SK-N-SH (cell line): Measurements from ENCODE around the gene SAP30. TPM values are rescaled to one million over a fixed set of nuclear protein-coding genes. Genes with fewer than 3 reads are reported as not detected.

ENCODE experiments used
- CTCF ChIA-PET: fragments of 300-600, 350-600 bp; formaldehyde crosslinking; extraction: SDS; loops from one replicate; lab custom pipeline; 2021; lab: Yijun Ruan, JAX
- POLR2A ChIA-PET: fragments of 350-600 bp; sonication (Branson Sonifier 250); formaldehyde crosslinking; extraction: SDS; loops from one replicate; lab custom pipeline; 2020; ENCODE audit warnings: antibody characterized with exemption, inconsistent platforms; lab: Yijun Ruan, JAX
- DNase-seq: peaks from one replicate; pipeline ENCODE4 v3.0.0; 2012
- H2AFZ ChIP-seq: fragments of 200-600 bp; sonication (generic); 2 replicates; pipeline ENCODE4 v1.8.1; 2016; ENCODE audit warnings: antibody characterized with exemption, mild to moderate bottlenecking, low read depth
- H3F3A ChIP-seq: fragments of 200-600 bp; sonication (generic); replicated peaks from 2 replicates; pipeline ENCODE3; 2016; ENCODE audit warnings: antibody characterized with exemption, mild to moderate bottlenecking; ENCODE audit not compliant: insufficient read depth
- H3K27ac ChIP-seq, 2 experiments: fragments of 200-500 bp in 1 of 2; fragments of 200-600 bp in 1 of 2; sonication (Bioruptor generic) in 1 of 2; sonication (generic), shearing (Covaris generic) in 1 of 2; 2 replicates each; pipeline versions ENCODE4 v1.5.1 to v1.6.1; 2014 to 2016; ENCODE audit warnings: low read depth in 2 of 2, inconsistent platforms in 1 of 2, low read length in 1 of 2, mild to moderate bottlenecking in 1 of 2, mixed read lengths in 1 of 2
- H3K27me3 ChIP-seq: fragments of 200-600 bp; sonication (generic), shearing (Covaris generic); 2 replicates; pipeline ENCODE4 v1.6.1; 2016; ENCODE audit warnings: mixed run types; ENCODE audit not compliant: insufficient read depth
- H3K36me3 ChIP-seq, 2 experiments: fragments of 200-500 bp in 1 of 2; fragments of 200-600 bp in 1 of 2; sonication (Bioruptor generic) in 1 of 2; sonication (generic) in 1 of 2; replicated peaks in 1 of 2; 2 replicates each; pipeline versions ENCODE3 to v1.5.1; 2014 to 2016; ENCODE audit warnings: low read length in 1 of 2, mild to moderate bottlenecking in 1 of 2; ENCODE audit not compliant: insufficient read depth in 2 of 2, control insufficient read depth in 1 of 2
- H3K4me1 ChIP-seq, 2 experiments: fragments of 200-500 bp in 1 of 2; fragments of 200-600 bp in 1 of 2; sonication (Bioruptor generic) in 1 of 2; sonication (generic), shearing (Covaris generic) in 1 of 2; 2 replicates each; pipeline versions ENCODE4 v1.5.1 to v1.6.1; 2014 to 2016; ENCODE audit warnings: low read depth in 1 of 2, low read length in 1 of 2, mixed run types in 1 of 2; ENCODE audit not compliant: insufficient read depth in 2 of 2, control insufficient read depth in 1 of 2
- H3K4me2 ChIP-seq: fragments of 200-600 bp; sonication (generic), shearing (Covaris generic); 2 replicates; pipeline ENCODE4 v1.6.1; 2017; ENCODE audit warnings: mixed run types
- H3K4me3 ChIP-seq, 2 experiments: fragments of 200-500 bp in 1 of 2; fragments of 200-600 bp in 1 of 2; sonication (Bioruptor generic) in 1 of 2; sonication (generic), shearing (Covaris generic) in 1 of 2; 2 replicates each; pipeline versions ENCODE4 v1.5.1 to v1.8.1; 2014 to 2016; ENCODE audit warnings: low read depth in 2 of 2, inconsistent platforms in 1 of 2, low read length in 1 of 2, mild to moderate bottlenecking in 1 of 2, mixed read lengths in 1 of 2, moderate library complexity in 1 of 2
- H3K79me2 ChIP-seq: fragments of 200-600 bp; sonication (generic); 2 replicates; pipeline ENCODE4 v1.8.1; 2017; ENCODE audit warnings: mild to moderate bottlenecking; ENCODE audit not compliant: insufficient read depth
- H3K9ac ChIP-seq: fragments of 200-600 bp; sonication (generic); 2 replicates; pipeline ENCODE4 v1.6.1; 2017; ENCODE audit warnings: mixed run types
- H3K9me2 ChIP-seq: fragments of 200-600 bp; sonication (generic); 2 replicates; pipeline ENCODE4 v1.6.1; 2017; ENCODE audit warnings: mixed run types
- H3K9me3 ChIP-seq: fragments of 200-600 bp; sonication (generic); 2 replicates; pipeline ENCODE4 v1.6.1; 2017; ENCODE audit warnings: mixed run types, mild to moderate bottlenecking, moderate library complexity
- H4K20me1 ChIP-seq: fragments of 200-600 bp; sonication (generic); 2 replicates; pipeline ENCODE4 v1.6.1; 2017; ENCODE audit warnings: mild to moderate bottlenecking, mixed run types; ENCODE audit not compliant: insufficient read depth
- GABPA ChIP-seq: IDR thresholded peaks from 2 replicates; pipeline ENCODE4 v1.4.0; 2012; ENCODE audit warnings: low read depth, mild to moderate bottlenecking
- GATA2 ChIP-seq: sonication (generic); formaldehyde crosslinking; IDR thresholded peaks from 2 replicates; pipeline ENCODE4 v1.5.0; 2020; ENCODE audit warnings: mild to moderate bottlenecking, missing genetic modification reagents
- IRF3 ChIP-seq: fragments of 150-350 bp; IDR thresholded peaks from 2 replicates; pipeline ENCODE4 v1.6.1; 2016; ENCODE audit warnings: mild to moderate bottlenecking, low read depth, low read length
- JUND ChIP-seq: IDR thresholded peaks from 2 replicates; pipeline ENCODE4 v1.4.0; 2012
- MAX ChIP-seq: IDR thresholded peaks from 2 replicates; pipeline ENCODE4 v1.4.0; 2012; ENCODE audit warnings: low read depth
- MEF2A ChIP-seq: IDR thresholded peaks from 2 replicates; pipeline ENCODE4 v1.4.0; 2012; ENCODE audit warnings: low read depth, borderline replicate concordance
- NFIC ChIP-seq: IDR thresholded peaks from 2 replicates; pipeline ENCODE4 v1.4.0; 2012; ENCODE audit warnings: borderline replicate concordance
- RCOR1 ChIP-seq: fragments of 150-350 bp; IDR thresholded peaks from 2 replicates; pipeline ENCODE4 v1.6.1; 2017; ENCODE audit warnings: antibody characterized with exemption, low read length
- SMC3 ChIP-seq: IDR thresholded peaks from 2 replicates; pipeline ENCODE4 v1.6.1; 2012; ENCODE audit warnings: low read depth, low read length, improper control_type of control experiment
- TCF12 ChIP-seq: IDR thresholded peaks from 2 replicates; pipeline ENCODE4 v1.4.0; 2012
- TEAD4 ChIP-seq: IDR thresholded peaks from 2 replicates; pipeline ENCODE4 v1.4.0; 2012; ENCODE audit warnings: mild to moderate bottlenecking, borderline replicate concordance; ENCODE audit not compliant: insufficient read depth
- USF2 ChIP-seq: fragments of 150-350 bp; IDR thresholded peaks from 2 replicates; pipeline ENCODE4 v1.6.1; 2017; ENCODE audit warnings: antibody characterized with exemption, low read length, low read depth, borderline replicate concordance
- ZBTB33 ChIP-seq: IDR thresholded peaks from 2 replicates; pipeline ENCODE4 v1.4.0; 2012; ENCODE audit warnings: low read depth, borderline replicate concordance
- WGBS: methylation state at CpG from one replicate; pipeline ENCODE4 v1.1.6; 2017; ENCODE audit warnings: low lambda C conversion rate; 5-methylcytosine and 5-hydroxymethylcytosine counted together
- polyA plus RNA-seq, 3 experiments: library from polyadenylated mRNA; depleted of rRNA; stranded (reverse); fragments of >200 nt; gene quantifications; 2 replicates each; pipeline ENCODE4 v1.2.3, GENCODE V29; 2012

Gene SAP30
- polyA plus RNA-seq, 1 of the 3 experiments (the other 2 are of a cell fraction) = 19.0 TPM

- no peak for TF ChIP-seq IRF3
Observed at GRCh38 chr4:173411106-173411693, 40.4 kb downstream of the SAP30 start (continued).

GRCh38 chr4:173413036-173413435 is 42.3 kb downstream of the SAP30 start:
- POLR2A ChIA-PET = interaction anchor here (1.1 kb wide), 1 partner anchor 104 kb away, joined by 3 read pairs; no protein-coding TSS in a partner anchor
- Histone ChIP-seq H2AFZ (no peak overlapping the region), H3K9ac (no peak overlapping the region), H4K20me1 (no peaks in the 10 kb centered on the region), H3K9me2 (no peaks in the 10 kb centered on the region), H3K79me2 (no peaks in the 10 kb centered on the region), H3K4me3 (no peak overlapping the region), H3F3A (no peaks in the 10 kb centered on the region), H3K4me2 (no peak overlapping the region), H3K36me3 (no peaks in the 10 kb centered on the region), H3K27me3 (no peaks in the 10 kb centered on the region), H3K27ac (no peak overlapping the region), H3K4me1 (peaks cover 0 to 13% of the 10 kb centered on the region in 2 experiments; a peak in 1 of 4 replicates), H3K9me3 (no peaks in the 10 kb centered on the region)
- DNase-seq = no peak
- CTCF ChIA-PET = interaction anchor here (0.6 to 8.3 kb wide), 8 partner anchors 11 to 399 kb away, joined by 3 to 82 read pairs (median 4); no protein-coding TSS in a partner anchor
- 94% methylated on average over 1 of the region's 1 CpG for WGBS
- no peak for TF ChIP-seq TCF12
- TF ChIP-seq SMC3 = no peak
- TF ChIP-seq GATA2 (CRISPR knock-in tag) = no peak
- no peak for TF ChIP-seq NFIC
- TF ChIP-seq USF2 = no peak
- TF ChIP-seq MAX = no peak
- TF ChIP-seq JUND = no peak
- no peak for TF ChIP-seq TEAD4
- no peak for TF ChIP-seq MEF2A

- Histone ChIP-seq H3K9ac (no peak overlapping the region), H2AFZ (no peak overlapping the region), H3K79me2 (no peaks in the 10 kb centered on the region), H3K27ac (no peak overlapping the region), H3F3A (no peaks in the 10 kb centered on the region), H3K27me3 (no peaks in the 10 kb centered on the region), H3K4me3 (no peak overlapping the region), H3K4me1 (peaks cover 0 to 13% of the 10 kb centered on the region in 2 experiments; a peak in 1 of 4 replicates), H3K9me2 (no peaks in the 10 kb centered on the region), H3K9me3 (no peaks in the 10 kb centered on the region), H4K20me1 (no peaks in the 10 kb centered on the region), H3K4me2 (no peak overlapping the region), H3K36me3 (no peaks in the 10 kb centered on the region)
- POLR2A ChIA-PET = no interaction called here
- no peak for DNase-seq
- 80% methylated on average over 3 of the region's 3 CpGs for WGBS
- CTCF ChIA-PET = interaction anchor here (0.8 to 8.3 kb wide), 7 partner anchors 33 to 401 kb away, joined by 3 to 82 read pairs (median 4); no protein-coding TSS in a partner anchor
- TF ChIP-seq RCOR1 (no peak), IRF3 (no peak), ZBTB33 (no peak), GABPA (no peak), TEAD4 (no peak)
Observed at GRCh38 chr4:173414456-173414855, 43.7 kb downstream of the SAP30 start.
